ENCODE data around the gene UCKL1.

- TF ChIP-seq POLR2AphosphoS5 (IDR thresholded peaks at IDR 0.05; ENCODE audit: low read depth) (no peak; the same call in 1 of the 2 replicates), CTCF (IDR thresholded peaks at IDR 0.05; ENCODE audit: insufficient read depth, low read length) (no peak), REST (IDR thresholded peaks at IDR 0.05; ENCODE audit: insufficient replicate concordance, low read depth) (no peak), SPI1 (IDR thresholded peaks at IDR 0.05; ENCODE audit: borderline replicate concordance, low read depth) (no peak)
Observed at GRCh38 chr20:63946986-63947637, 9.1 kb downstream of the UCKL1 start.
